Measurements from ENCODE around the gene CTNNA3.

CTNNA3 gene

DNA sequence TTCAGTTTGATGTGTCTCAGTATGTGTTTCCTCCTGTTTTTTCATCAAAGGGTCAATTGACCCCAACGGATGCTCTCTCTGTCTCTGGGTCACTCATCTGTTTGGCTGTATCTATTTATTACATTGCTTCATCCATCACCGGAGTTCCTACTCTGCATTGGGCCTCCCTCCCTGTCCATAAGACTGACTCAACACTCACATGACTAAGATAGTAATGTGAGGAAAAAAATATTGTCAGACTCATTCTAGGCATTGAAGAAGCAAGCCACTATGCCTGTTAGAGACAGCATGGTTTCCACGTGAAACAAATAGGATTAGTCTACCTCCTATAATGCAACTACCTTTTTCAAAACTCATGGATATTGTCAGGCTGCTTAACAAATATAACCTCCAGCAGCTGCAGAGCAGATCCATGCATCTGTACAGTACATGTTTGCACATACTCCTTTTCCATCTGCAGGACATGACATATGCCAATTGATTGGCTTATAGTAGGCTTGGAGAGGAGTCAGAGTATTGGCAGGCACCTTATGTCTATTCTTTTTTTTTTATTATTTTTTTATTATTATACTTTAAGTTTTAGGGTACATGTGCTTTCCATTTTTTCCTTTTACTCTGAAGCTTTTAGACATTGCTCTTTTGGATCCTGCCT lies 495.0 kb downstream of the CTNNA3 start:
- TF ChIP-seq, protein P1, sequence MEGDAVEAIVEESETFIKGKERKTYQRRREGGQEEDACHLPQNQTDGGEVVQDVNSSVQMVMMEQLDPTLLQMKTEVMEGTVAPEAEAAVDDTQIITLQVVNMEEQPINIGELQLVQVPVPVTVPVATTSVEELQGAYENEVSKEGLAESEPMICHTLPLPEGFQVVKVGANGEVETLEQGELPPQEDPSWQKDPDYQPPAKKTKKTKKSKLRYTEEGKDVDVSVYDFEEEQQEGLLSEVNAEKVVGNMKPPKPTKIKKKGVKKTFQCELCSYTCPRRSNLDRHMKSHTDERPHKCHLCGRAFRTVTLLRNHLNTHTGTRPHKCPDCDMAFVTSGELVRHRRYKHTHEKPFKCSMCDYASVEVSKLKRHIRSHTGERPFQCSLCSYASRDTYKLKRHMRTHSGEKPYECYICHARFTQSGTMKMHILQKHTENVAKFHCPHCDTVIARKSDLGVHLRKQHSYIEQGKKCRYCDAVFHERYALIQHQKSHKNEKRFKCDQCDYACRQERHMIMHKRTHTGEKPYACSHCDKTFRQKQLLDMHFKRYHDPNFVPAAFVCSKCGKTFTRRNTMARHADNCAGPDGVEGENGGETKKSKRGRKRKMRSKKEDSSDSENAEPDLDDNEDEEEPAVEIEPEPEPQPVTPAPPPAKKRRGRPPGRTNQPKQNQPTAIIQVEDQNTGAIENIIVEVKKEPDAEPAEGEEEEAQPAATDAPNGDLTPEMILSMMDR (IDR thresholded peaks at IDR 0.05; ENCODE audit: poor library complexity, severe bottlenecking): no peak
- H3K27me3 ChIP-seq (ENCODE audit: insufficient read depth, poor library complexity, severe bottlenecking): no peaks in the 10 kb centered on the region
- H3K4me1 ChIP-seq (ENCODE audit: insufficient read depth, poor library complexity, severe bottlenecking): no peaks in the 10 kb centered on the region
- H3K27ac ChIP-seq (ENCODE audit: poor library complexity, severe bottlenecking): no peak overlapping the region
- H3K9me3 ChIP-seq (ENCODE audit: severe bottlenecking): no peaks in the 10 kb centered on the region
- DNase-seq (ENCODE audit: low spot score) (no peak), ATAC-seq (ENCODE audit: low read depth) (no peak)
- H3K4me3 ChIP-seq (ENCODE audit: severe bottlenecking): no peak overlapping the region
- H3K36me3 ChIP-seq (ENCODE audit: low read depth): no peaks in the 10 kb centered on the region

DNA sequence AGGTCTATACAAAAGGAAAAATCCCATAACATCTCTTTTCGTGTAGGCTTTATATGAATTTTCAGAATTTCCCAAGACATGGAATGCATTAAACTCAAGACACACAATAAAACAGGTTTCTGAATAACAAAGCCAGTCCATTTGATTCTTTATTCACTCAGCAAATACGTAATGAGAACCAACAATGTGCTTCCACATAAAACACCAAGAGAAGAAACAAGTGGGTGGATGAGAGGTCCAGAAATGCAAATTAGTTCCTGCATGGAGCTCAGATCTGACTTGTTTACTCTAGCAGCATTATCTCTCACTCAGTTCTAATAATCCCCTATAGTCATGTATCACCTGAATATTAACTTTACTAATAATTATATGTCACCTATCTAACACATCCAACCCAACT lies 520.6 kb downstream of the CTNNA3 start:
- H3K27ac ChIP-seq (ENCODE audit: poor library complexity, severe bottlenecking): no peak overlapping the region
- no peaks in the 10 kb centered on the region for H3K9me3 ChIP-seq (ENCODE audit: severe bottlenecking)
- no peaks in the 10 kb centered on the region for H3K4me1 ChIP-seq (ENCODE audit: insufficient read depth, poor library complexity, severe bottlenecking)
- H3K4me3 ChIP-seq (ENCODE audit: severe bottlenecking): no peak overlapping the region
- no peaks in the 10 kb centered on the region for H3K27me3 ChIP-seq (ENCODE audit: insufficient read depth, poor library complexity, severe bottlenecking)
- TF ChIP-seq, protein P1 (IDR thresholded peaks at IDR 0.05; ENCODE audit: poor library complexity, severe bottlenecking): no peak
- ATAC-seq (ENCODE audit: low read depth) (no peak), DNase-seq (ENCODE audit: low spot score) (no peak)
- no peaks in the 10 kb centered on the region for H3K36me3 ChIP-seq (ENCODE audit: low read depth)

DNA sequence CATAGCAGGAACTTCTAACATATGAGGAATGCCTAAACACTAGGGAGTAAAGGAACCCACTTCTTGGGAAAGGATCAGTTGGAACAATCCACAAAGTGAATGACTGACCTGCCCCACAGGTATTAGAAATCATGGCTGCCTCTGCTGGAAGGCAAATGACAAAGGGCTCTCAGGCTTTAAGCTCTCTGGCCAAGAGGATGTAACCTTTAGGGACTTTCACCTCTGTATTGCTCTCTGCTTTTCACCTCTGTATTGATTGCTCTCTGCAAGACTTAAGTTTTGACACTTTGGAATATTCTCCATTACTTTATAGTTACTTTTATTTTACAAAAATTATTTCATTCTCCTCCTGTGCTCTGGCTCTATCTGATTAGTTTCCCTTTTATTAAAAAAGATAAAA lies 522.2 kb downstream of the CTNNA3 start:
- TF ChIP-seq, protein P1 (IDR thresholded peaks at IDR 0.05; ENCODE audit: poor library complexity, severe bottlenecking): no peak
- DNase-seq (ENCODE audit: low spot score): no peak
- Histone ChIP-seq H3K36me3 (ENCODE audit: low read depth) (no peaks in the 10 kb centered on the region), H3K9me3 (ENCODE audit: severe bottlenecking) (no peaks in the 10 kb centered on the region), H3K27ac (ENCODE audit: poor library complexity, severe bottlenecking) (no peak overlapping the region), H3K27me3 (ENCODE audit: insufficient read depth, poor library complexity, severe bottlenecking) (no peaks in the 10 kb centered on the region), H3K4me1 (ENCODE audit: insufficient read depth, poor library complexity, severe bottlenecking) (no peaks in the 10 kb centered on the region), H3K4me3 (ENCODE audit: severe bottlenecking) (no peak overlapping the region)
- no peak for ATAC-seq (ENCODE audit: low read depth)

DNA sequence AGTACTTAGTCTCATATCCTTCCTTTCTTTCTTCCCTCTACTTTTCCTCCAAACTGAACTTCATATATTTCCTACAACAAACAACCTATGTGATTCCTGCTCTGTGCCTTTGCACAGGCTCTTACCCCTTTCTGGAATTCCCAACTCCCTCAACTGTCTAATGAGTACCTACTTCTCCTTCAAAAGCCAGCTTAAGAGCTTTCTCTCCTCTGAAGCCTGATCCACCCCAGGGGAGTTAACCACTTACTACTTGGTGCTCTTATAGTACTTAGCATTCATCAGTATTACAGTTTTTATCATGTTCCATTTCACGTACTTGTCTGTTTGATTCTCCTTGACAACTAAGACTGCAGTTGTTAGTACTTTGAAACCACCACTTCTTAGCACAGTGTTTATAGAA lies 524.0 kb downstream of the CTNNA3 start:
- ATAC-seq (ENCODE audit: low read depth): no peak
- H3K36me3 ChIP-seq (ENCODE audit: low read depth): no peaks in the 10 kb centered on the region
- TF ChIP-seq, protein P1 (IDR thresholded peaks at IDR 0.05; ENCODE audit: poor library complexity, severe bottlenecking): no peak

DNA sequence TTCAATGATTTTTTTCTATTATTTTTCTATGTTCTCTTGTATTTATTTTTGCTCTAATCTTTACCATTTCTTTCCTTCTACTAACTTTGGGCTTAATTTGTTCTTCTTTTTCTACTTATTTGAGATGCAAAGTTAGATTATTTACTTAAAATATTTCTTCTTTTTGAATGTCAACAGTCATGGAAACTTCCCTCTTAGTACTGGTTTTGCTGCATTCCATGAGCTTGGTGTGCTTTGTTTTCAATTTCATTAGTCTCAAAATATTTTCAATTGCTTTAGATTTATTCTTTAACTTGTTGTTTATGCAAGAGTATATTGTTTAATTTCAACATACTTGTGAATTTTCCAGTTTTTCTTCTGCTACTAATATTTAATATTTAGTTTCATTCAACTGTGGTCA lies 539.8 kb downstream of the CTNNA3 start:
- H3K36me3 ChIP-seq (ENCODE audit: low read depth): no peaks in the 10 kb centered on the region

More for the DNA sequence above, 524.0 kb downstream of the CTNNA3 start:
- Histone ChIP-seq H3K4me1 (ENCODE audit: insufficient read depth, poor library complexity, severe bottlenecking) (no peaks in the 10 kb centered on the region), H3K4me3 (ENCODE audit: severe bottlenecking) (no peak overlapping the region), H3K27me3 (ENCODE audit: insufficient read depth, poor library complexity, severe bottlenecking) (no peaks in the 10 kb centered on the region), H3K27ac (ENCODE audit: poor library complexity, severe bottlenecking) (no peak overlapping the region), H3K9me3 (ENCODE audit: severe bottlenecking) (no peaks in the 10 kb centered on the region)
- no peak for DNase-seq (ENCODE audit: low spot score)

More for the DNA sequence above, 539.8 kb downstream of the CTNNA3 start:
- Histone ChIP-seq H3K27ac (ENCODE audit: poor library complexity, severe bottlenecking) (no peak overlapping the region), H3K27me3 (ENCODE audit: insufficient read depth, poor library complexity, severe bottlenecking) (no peaks in the 10 kb centered on the region), H3K4me1 (ENCODE audit: insufficient read depth, poor library complexity, severe bottlenecking) (no peaks in the 10 kb centered on the region), H3K4me3 (ENCODE audit: severe bottlenecking) (no peak overlapping the region), H3K9me3 (ENCODE audit: severe bottlenecking) (no peaks in the 10 kb centered on the region)
- TF ChIP-seq, protein P1 (IDR thresholded peaks at IDR 0.05; ENCODE audit: poor library complexity, severe bottlenecking): no peak
- ATAC-seq (ENCODE audit: low read depth) (no peak), DNase-seq (ENCODE audit: low spot score) (no peak)
